HEK293 (cell line): ENCODE measurements around the gene ZNF577.

Experiments used
- CTCF ChIA-PET: fragments of 350-600 bp; formaldehyde crosslinking; extraction: SDS; loops from one replicate; lab custom pipeline; 2021; ENCODE audit warnings: antibody characterized with exemption; lab: Yijun Ruan, JAX
- POLR2A ChIA-PET: fragments of 300-600 bp; formaldehyde crosslinking; extraction: SDS; loops from one replicate; lab custom pipeline; 2020; ENCODE audit warnings: antibody characterized with exemption, inconsistent platforms; lab: Yijun Ruan, JAX
- H3K27ac ChIP-seq: fragments of 200-500 bp; sonication (Bioruptor generic); 2 replicates; pipeline ENCODE4 v1.5.1; 2014; ENCODE audit warnings: low read depth, low read length, control low read depth, inconsistent platforms; ENCODE audit errors: extremely low read depth
- H3K36me3 ChIP-seq, 2 experiments: fragments of 200-500 bp in 1 of 2; sonication (Bioruptor generic) in 1 of 2; 1 replicate in 1 of 2; 2 replicates in 1 of 2; pipeline ENCODE4 v1.5.1; 2014 to 2017; ENCODE audit warnings: inconsistent platforms in 2 of 2, low read length in 2 of 2; ENCODE audit not compliant: control insufficient read depth in 2 of 2, insufficient read depth in 1 of 2
- H3K4me1 ChIP-seq: fragments of 200-500 bp; sonication (Bioruptor generic); 2 replicates; pipeline ENCODE4 v1.5.1; 2014; ENCODE audit warnings: mild to moderate bottlenecking, low read length, inconsistent platforms; ENCODE audit not compliant: control insufficient read depth, insufficient read depth
- H3K4me3 ChIP-seq: 2 replicates; pipeline ENCODE4 v1.5.1; 2011; ENCODE audit warnings: low read depth, mild to moderate bottlenecking, control low read depth, low read length, moderate library complexity
- H3K9me3 ChIP-seq: fragments of 200-500 bp; sonication (Bioruptor generic); 2 replicates; pipeline ENCODE4 v1.5.1; 2014; ENCODE audit warnings: low read depth, low read length, inconsistent platforms; ENCODE audit not compliant: control insufficient read depth, insufficient read depth
- AEBP2 ChIP-seq: fragments of 450-650 bp; formaldehyde crosslinking; IDR thresholded peaks from 2 replicates; pipeline ENCODE4 v1.5.1; 2016; ENCODE audit warnings: missing biosample characterization, missing genetic modification characterization, borderline replicate concordance
- BCL11B ChIP-seq: fragments of 450-650 bp; formaldehyde crosslinking; IDR thresholded peaks from 2 replicates; pipeline ENCODE4 v1.5.1; 2016; ENCODE audit warnings: low read depth, missing biosample characterization, missing genetic modification characterization
- SCRT2 ChIP-seq: fragments of 450-650 bp; formaldehyde crosslinking; IDR thresholded peaks from 2 replicates; pipeline ENCODE4 v1.5.1; 2016; ENCODE audit warnings: missing biosample characterization, missing genetic modification characterization
- WT1 ChIP-seq: fragments of 450-650 bp; formaldehyde crosslinking; IDR thresholded peaks from 2 replicates; pipeline ENCODE4 v1.5.1; 2016; ENCODE audit warnings: missing biosample characterization, missing genetic modification characterization
- ZBTB26 ChIP-seq: fragments of 450-650 bp; formaldehyde crosslinking; optimal IDR thresholded peaks from 2 replicates; pipeline ENCODE3; 2016; ENCODE audit warnings: missing biosample characterization, mild to moderate bottlenecking, missing genetic modification characterization
- ZBTB49 ChIP-seq: fragments of 450-650 bp; formaldehyde crosslinking; IDR thresholded peaks from 2 replicates; pipeline ENCODE4 v1.5.1; 2016; ENCODE audit warnings: missing biosample characterization, missing genetic modification characterization, low read depth
- ZBTB6 ChIP-seq: fragments of 450-650 bp; formaldehyde crosslinking; IDR thresholded peaks from 2 replicates; pipeline ENCODE4 v1.5.1; 2017; ENCODE audit warnings: missing biosample characterization, missing genetic modification characterization
- ZEB2 ChIP-seq: fragments of 450-650 bp; formaldehyde crosslinking; IDR thresholded peaks from 2 replicates; pipeline ENCODE4 v1.5.1; 2016; ENCODE audit warnings: missing biosample characterization, missing genetic modification characterization
- ZFP37 ChIP-seq: fragments of 450-650 bp; formaldehyde crosslinking; IDR thresholded peaks from 2 replicates; pipeline ENCODE4 v1.5.1; 2016; ENCODE audit warnings: missing biosample characterization, missing genetic modification characterization
- ZIC2 ChIP-seq: fragments of 450-650 bp; formaldehyde crosslinking; IDR thresholded peaks from 2 replicates; pipeline ENCODE4 v1.5.1; 2016; ENCODE audit warnings: missing biosample characterization, missing genetic modification characterization
- ZNF133 ChIP-seq: fragments of 450-650 bp; formaldehyde crosslinking; IDR thresholded peaks from 2 replicates; pipeline ENCODE4 v1.5.1; 2016; ENCODE audit warnings: missing biosample characterization, missing genetic modification characterization
- ZNF155 ChIP-seq: fragments of 450-650 bp; formaldehyde crosslinking; IDR thresholded peaks from 2 replicates; pipeline ENCODE4 v1.5.1; 2016; ENCODE audit warnings: missing biosample characterization, missing genetic modification characterization
- ZNF2 ChIP-seq: fragments of 450-650 bp; formaldehyde crosslinking; IDR thresholded peaks from 2 replicates; pipeline ENCODE4 v1.5.1; 2016; ENCODE audit warnings: missing biosample characterization, missing genetic modification characterization
- ZNF211 ChIP-seq: fragments of 450-650 bp; formaldehyde crosslinking; IDR thresholded peaks from 2 replicates; pipeline ENCODE4 v1.5.1; 2016; ENCODE audit warnings: low read depth, missing biosample characterization, missing genetic modification characterization
- ZNF341 ChIP-seq: fragments of 450-650 bp; formaldehyde crosslinking; IDR thresholded peaks from 2 replicates; pipeline ENCODE4; 2016; ENCODE audit warnings: low read depth, missing biosample characterization, missing genetic modification characterization
- ZNF48 ChIP-seq: fragments of 450-650 bp; formaldehyde crosslinking; IDR thresholded peaks from 2 replicates; pipeline ENCODE4 v1.5.1; 2016; ENCODE audit warnings: missing biosample characterization, missing genetic modification characterization
- ZNF580 ChIP-seq: fragments of 450-650 bp; formaldehyde crosslinking; IDR thresholded peaks from 2 replicates; pipeline ENCODE4 v1.5.1; 2016; ENCODE audit warnings: missing biosample characterization, missing genetic modification characterization
- ZNF658 ChIP-seq: fragments of 450-650 bp; formaldehyde crosslinking; IDR thresholded peaks from 2 replicates; pipeline ENCODE4; 2016; ENCODE audit warnings: missing biosample characterization, missing genetic modification characterization
- ZNF791 ChIP-seq: fragments of 450-650 bp; formaldehyde crosslinking; IDR thresholded peaks from 2 replicates; pipeline ENCODE4 v1.5.1; 2016; ENCODE audit warnings: missing biosample characterization, missing genetic modification characterization
- ZNF837 ChIP-seq: fragments of 450-650 bp; formaldehyde crosslinking; IDR thresholded peaks from 2 replicates; pipeline ENCODE4 v1.5.1; 2016; ENCODE audit warnings: missing biosample characterization, missing genetic modification characterization
- ZNF843 ChIP-seq: fragments of 450-650 bp; formaldehyde crosslinking; IDR thresholded peaks from 2 replicates; pipeline ENCODE4 v1.5.1; 2016; ENCODE audit warnings: missing biosample characterization, missing genetic modification characterization
- ZSCAN5A ChIP-seq: fragments of 450-650 bp; formaldehyde crosslinking; IDR thresholded peaks from 2 replicates; pipeline ENCODE4 v1.5.1; 2016; ENCODE audit warnings: missing biosample characterization, missing genetic modification characterization
- ZXDB ChIP-seq: fragments of 450-650 bp; formaldehyde crosslinking; IDR thresholded peaks from 2 replicates; pipeline ENCODE4 v1.5.1; 2016; ENCODE audit warnings: missing biosample characterization, missing genetic modification characterization

The ZNF577 gene

GRCh38 chr19:51927859-51928258, 40.1 kb upstream of the ZNF577 start:
- POLR2A ChIA-PET = interaction anchor here (1.1 kb wide), 1 partner anchor 62 kb away, joined by 5 read pairs; no protein-coding TSS in a partner anchor
- Histone ChIP-seq H3K27ac (no peak overlapping the region), H3K36me3 (peaks cover 30 to 31% of the 10 kb centered on the region in 2 experiments), H3K4me1 (no peaks in the 10 kb centered on the region), H3K9me3 (no peaks in the 10 kb centered on the region), H3K4me3 (peak overlapping the region; percentile 81)
- CTCF ChIA-PET = no interaction called here
- TF ChIP-seq ZNF2 = no peak
- TF ChIP-seq ZBTB6 = no peak
- TF ChIP-seq ZNF837 (tag by site-specific recombination) = no peak
- TF ChIP-seq WT1 (tag by site-specific recombination) = no peak
- TF ChIP-seq ZNF155 (tag by site-specific recombination) = no peak
- TF ChIP-seq ZIC2 (tag by site-specific recombination) = no peak
- no peak for TF ChIP-seq ZSCAN5A (tag by site-specific recombination)
- TF ChIP-seq BCL11B (tag by site-specific recombination) = no peak
- no peak for TF ChIP-seq ZEB2
- no peak for TF ChIP-seq ZNF791 (tag by site-specific recombination)
- TF ChIP-seq AEBP2 (tag by site-specific recombination) = no peak
- TF ChIP-seq ZNF341 (tag by site-specific recombination) = no peak
- TF ChIP-seq ZNF843 (tag by site-specific recombination) = no peak
- no peak for TF ChIP-seq SCRT2 (tag by site-specific recombination)
- TF ChIP-seq ZBTB49 (tag by site-specific recombination) = no peak

- Histone ChIP-seq H3K4me3 (peak within 1 kb of the TSS; percentile 81), H3K36me3 (peaks cover 23 to 24% of the 10 kb centered on the region in 2 experiments), H3K27ac (peak within 1 kb of the TSS; percentile 69; the same call in 1 of the 2 replicates), H3K9me3 (no peaks in the 10 kb centered on the region), H3K4me1 (no peaks in the 10 kb centered on the region)
- CTCF ChIA-PET = no interaction called here
- POLR2A ChIA-PET = interaction anchor here (1.1 kb wide), 1 partner anchor 61 kb away, joined by 5 read pairs; no protein-coding TSS in a partner anchor
- TF ChIP-seq ZNF211 (tag by site-specific recombination) = no peak
- no peak for TF ChIP-seq ZNF133 (tag by site-specific recombination)
- no peak for TF ChIP-seq ZNF658
- peak; percentile 82 for TF ChIP-seq ZXDB (tag by site-specific recombination)
- no peak for TF ChIP-seq ZNF48 (tag by site-specific recombination)
- no peak for TF ChIP-seq ZFP37 (tag by site-specific recombination)
- TF ChIP-seq ZNF580 = peak; percentile 65; the same call in 1 of the 2 replicates
- TF ChIP-seq ZBTB26 (tag by site-specific recombination) = peak; percentile 29
Observed at GRCh38 chr19:51926784-51927741, 39.3 kb upstream of the ZNF577 start, which contains the start of gene ZNF613. ZNF613 (plus strand) TSS chr19:51927472; CDS start chr19:51936221, 8,749 bp downstream.
